RKO (cell line): Measurements from ENCODE around the gene GP2.
A peak's percentile ranks its signal among the peaks of the same experiment; 100 is the strongest.

ENCODE experiments used
- DNase-seq: peaks from one replicate; pipeline ENCODE4 v3.0.0-alpha.2; 2016; ENCODE audit warnings: low spot score

Gene GP2

DNA sequence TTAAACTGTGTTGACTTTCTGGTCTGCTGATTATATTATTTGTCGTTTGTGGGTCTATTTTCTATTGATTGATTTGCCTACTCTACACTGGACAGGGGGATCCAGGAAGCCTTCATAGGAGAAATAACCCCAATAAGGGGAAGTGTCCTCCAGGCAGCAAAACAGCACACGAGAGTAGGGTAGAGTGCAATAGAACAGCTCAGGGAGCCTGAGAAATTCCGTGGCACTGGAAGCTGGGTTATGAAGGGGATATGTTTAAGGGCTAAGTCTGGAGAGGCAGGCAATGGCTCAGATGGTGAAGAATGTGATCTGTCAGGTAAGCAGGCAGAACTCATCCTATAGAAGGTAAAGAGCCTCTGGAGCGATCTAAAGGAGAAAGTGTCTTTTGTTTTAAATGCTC is 20.9 kb downstream of the GP2 start:
- DNase-seq = no peak

DNA sequence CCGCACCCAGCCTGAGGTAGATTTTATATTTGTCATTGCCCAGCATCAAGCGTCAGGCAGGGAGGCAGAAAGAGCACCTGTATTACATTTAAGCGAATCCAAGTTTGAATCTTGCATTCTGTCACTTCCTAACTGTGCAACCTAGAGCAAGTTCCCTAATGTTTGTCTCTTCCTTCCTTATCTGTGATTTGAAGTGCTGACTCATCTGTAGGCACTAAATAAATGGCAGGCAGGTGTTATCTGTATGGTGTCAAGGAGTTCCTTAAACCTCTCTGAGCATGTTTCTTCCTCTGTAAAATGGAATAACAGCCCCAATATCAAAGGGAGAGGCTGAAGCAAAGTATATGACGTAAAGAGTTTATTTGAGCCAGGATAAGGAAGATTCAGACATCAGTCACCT is 24.3 kb downstream of the GP2 start:
- DNase-seq = no peak

DNA sequence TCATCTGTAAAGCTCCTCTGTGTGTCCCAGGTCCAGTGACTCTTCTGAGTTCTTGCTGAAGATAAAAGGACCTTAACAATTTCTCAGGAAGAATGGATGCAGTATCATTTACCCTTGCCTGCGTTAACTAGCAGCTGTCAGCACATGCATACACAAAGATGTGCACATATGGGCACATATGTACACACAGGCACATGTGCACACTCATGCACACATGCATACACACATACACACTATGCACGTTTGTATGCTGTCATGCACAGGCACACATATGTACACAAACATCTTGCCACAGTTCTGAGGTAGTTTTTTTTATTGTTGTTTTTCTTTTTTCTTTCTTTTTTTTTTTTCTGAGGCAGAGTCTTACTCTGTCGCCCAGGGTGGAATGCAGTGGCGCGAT is 24.9 kb downstream of the GP2 start:
- no peak for DNase-seq

DNA sequence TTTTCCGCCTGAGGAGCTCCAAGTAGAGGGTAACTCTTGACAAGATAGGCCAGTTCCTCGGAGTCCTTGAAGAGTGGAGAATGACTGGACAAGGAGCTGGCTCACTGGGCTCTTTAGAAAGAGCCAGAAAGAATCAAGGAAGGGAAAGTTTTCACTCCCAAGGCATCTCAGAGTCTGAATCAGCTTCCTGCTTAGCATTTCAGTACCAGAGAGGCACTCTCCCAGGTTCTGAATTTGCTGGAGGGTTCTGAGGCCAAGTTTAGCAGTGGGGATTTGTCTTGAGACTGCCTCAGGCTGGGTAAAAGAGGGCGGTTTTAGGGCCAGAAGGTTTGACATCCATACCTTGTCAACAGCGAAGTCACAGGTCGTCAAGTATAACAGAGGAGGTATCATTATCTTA is 25.5 kb downstream of the GP2 start:
- peak; percentile 9 for DNase-seq

DNA sequence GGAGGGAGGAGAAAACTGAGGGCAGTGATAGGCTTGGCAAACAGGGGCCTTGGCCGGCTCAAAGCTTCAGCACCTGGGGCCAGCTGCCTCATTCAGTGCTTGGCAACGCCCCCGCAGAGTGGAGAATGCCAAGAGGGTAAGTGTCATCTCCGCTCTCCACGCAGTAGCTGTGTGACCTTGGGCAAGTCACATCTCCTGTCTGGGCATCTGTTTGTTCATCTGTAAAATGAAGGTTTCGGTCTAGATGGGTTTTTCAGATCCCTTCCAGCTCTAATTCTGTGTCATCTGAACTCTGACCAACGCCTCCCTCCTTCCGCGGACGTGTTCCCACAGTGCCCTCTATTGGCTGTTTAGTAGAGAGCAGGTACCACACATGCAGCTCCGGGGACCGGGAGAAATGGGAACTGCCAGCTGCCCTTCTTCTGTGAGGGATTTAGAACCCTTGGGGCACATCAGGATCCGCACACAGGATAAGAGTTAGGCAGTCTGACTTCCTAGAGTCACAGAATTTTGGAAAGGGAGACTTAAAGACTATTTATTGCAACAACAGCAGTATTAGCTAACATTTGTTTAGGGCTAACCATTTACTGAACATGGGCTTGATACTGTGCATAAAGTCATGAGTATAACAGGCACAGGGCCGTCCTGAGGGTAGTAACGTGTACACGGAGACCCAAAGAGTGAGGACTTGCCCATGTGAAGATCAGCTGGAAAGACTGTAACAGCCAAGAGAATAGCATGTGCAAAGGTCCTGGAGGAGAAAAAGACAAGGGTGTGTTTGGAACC is 26.8 kb downstream of the GP2 start:
- peak; percentile 66 for DNase-seq

DNA sequence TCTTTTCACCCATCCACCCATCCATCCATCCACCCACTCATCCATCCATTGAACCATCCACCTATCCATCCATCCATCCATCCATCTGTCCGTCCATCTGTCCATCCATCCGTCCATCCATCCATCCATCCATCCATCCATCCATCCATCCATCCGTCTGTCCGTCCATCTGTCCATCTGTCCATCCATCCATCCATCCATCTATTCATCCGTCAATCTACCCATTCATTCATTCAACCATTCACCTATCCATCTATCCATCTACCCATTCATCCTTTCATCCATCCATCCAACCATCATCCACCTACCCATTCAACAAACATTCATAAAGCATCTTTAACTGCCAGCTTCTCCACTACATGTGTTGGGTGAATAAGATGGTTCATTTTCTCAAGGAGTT is 28.9 kb downstream of the GP2 start:
- no peak for DNase-seq

DNA sequence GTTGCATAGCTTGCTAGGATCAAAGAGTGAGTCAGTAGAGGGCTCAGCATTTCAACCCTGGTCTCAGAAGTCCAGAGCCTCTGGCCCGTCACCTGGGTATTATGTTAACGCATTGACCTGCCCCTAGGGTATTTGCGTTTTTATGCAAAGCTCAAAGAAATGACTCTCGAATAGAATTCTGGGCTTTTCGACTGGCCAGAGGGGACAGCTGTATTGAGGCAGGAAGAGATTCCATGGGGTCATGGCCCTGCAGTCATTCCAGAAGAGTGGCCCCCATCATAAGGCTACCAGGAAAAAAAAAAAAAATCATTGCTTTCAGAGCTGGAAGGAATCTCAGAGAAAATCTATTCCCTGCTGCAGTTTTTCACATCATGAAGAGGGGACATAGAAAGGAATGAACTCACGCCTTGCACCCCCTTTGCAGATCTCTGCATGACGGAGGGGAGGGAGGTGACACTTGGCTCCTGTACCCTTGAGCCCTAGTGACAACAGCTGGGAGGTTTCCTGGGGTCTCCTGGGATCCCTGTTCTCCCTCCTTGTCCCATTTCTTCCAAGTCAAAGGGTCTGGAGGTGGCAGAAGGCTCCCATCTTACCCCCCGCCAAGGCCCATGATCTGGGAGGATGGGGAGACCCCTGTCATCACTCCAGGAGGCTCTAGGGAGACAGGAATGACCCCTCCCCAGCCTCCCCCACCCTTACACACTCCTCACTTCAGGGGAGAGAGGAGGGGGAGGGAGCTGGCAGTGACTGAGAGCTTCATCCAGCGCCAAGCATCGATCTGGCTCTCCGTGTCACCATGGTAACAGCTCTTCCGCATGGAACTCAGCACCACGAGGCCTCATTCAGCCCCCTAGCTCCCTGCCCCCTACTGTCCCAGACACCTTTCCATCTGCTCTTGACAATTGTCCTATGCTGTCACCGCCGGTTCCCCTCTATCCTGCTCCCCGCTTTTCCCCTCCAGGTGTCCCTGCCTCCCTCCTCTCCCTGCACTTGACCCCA is 35.8 kb downstream of the GP2 start:
- DNase-seq = no peak

DNA sequence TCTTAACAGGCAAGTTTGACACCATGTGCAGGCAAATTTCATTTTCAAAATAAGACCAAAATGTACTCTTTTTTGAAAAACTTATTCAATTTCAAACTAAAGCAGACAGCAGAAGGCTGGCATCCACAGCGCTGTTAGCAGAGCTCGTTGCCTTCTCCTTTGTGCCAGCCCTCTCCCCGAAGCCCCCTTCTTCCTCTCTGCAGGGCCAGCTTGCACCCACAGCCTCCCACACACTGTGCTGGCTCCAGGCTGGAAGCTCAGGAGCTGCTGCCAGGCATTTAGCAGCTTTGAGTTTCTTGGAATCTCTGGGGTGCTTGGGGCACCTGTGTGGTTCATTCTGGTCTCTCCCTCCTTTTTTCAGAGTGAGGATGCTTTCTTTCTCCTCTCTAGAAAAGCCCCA is 37.7 kb downstream of the GP2 start:
- no peak for DNase-seq

DNA sequence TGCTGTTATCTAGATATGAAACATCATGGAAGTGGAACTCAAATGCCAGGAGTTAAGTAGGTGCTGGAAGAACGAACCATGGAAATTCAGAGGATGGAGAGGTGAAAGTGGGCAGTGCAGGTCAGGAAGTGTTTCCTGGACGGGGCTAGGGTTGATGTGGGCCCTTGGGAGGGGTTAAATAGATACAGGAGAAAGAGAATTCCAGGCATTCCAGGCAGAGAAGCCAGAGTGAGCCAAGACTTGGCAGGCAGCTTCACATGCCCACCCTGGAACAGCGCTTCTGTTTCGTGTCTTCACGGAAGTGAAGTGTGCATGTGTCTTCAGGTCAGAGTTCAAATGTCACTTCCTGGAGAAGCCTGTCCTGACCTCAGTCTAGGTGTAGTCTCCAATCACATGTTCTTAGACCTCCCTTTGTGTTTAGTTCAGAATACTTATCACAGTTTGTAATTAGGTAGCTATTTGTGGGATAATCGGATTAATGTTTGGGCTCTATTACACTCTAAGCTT is 41.3 kb downstream of the GP2 start:
- no peak for DNase-seq

DNA sequence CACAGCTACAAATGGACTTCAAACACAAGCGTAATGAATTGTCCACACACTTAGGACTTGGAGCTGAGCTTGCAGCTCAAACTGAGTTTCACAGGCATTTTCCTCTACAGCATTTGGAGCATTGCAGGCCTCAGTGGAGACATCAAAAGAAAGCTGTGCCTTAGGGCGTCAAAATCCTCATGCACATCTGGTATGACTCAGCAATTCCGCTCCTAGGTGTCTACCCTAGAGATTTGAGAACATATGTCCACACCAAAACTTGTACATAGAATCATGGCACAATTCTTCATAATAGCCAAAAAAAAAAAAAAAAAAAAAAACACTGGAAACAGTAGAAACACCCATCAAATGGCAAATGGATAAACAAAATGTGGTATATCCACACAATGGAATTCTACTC is 47.1 kb downstream of the GP2 start:
- DNase-seq = no peak

DNA sequence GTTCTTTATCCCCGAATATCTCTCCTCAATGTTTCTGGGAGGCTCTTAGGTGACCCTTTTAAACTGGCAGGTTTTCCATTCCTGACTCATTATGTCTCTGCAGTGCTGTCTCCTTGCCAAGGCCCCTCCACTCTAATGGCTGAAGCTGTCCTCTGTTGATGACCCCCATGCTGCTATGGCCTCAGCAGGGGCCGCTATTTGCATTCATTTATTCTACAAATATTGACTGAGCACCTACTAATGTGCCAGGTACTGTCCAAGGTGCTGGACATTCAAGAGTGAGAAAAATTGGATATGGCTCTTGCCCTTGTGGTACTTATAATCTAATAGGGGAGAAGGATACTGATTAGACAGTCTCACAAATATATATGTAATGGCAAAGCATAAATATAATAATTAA is 55.4 kb downstream of the GP2 start:
- DNase-seq = peak; percentile 29

DNA sequence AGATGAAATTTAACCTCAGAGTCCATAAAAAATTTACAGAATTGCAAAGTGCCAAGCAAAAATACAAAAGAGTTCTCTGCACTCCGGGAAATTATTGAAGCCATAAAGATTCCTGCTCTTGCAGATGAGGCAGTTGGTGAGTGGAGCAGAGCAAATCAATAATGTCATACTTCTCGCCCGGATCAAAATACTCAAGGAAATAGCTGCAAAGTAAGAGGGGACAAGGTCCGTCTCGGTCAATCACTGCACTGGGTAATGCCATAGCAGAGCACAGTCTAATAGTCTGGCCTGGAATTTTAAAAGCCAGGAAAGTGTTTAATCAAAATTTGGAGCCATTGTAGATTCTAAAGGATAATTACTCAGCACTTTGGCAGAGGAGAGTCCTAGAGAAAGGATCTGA is 58.9 kb downstream of the GP2 start:
- no peak for DNase-seq

DNA sequence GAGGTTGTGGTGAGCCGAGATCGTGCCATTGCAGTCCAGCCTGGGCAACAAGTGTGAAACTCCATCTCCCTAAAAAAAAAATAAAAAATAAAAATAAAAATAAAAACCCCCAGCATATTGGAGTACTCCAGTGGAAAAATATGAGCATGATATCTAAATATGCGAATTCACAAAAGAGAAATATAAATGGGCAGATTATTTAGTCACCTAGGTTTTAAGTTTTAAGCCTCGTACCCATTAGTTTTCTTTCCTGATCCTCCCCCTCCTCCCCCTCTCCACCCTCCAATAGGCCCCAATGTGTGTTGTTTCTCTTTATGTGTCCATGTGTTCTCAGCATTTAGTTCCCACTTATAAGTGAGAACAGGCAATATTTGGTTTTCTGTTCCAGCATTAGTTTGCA is 62.3 kb downstream of the GP2 start:
- DNase-seq = no peak

DNA sequence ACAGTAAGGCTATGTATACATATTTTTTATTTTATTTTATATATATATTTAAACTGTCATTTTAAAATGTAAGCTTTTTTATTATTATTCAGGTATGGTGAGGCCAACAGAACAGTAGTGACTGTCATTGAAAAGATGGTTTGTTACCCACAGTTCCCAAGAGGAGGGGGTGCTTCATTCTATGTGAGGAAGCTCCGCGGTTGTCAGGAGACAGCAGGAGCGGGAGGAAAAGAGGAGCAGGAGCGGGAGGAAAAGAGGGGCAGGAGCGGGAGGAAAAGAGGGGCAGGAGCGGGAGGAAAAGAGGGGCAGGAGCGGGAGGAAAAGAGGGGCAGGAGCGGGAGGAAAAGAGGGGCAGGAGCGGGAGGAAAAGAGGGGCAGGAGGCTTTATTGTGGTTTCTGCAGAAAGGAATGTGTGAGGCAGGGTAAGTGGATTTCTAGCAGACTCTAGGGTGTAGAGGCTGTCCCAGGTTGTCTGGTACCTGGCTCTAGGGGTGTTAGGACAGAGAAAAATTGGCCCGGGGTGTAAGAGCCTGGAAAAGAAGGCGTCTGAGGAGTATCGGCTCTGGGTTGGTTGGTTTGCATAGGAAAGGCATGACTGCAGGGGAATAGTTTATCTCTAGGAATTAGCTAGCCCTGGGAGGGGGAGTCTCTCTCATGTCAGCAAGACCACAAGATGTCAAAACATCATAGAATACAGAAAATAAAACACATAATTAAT is 64.0 kb downstream of the GP2 start:
- DNase-seq = no peak

DNA sequence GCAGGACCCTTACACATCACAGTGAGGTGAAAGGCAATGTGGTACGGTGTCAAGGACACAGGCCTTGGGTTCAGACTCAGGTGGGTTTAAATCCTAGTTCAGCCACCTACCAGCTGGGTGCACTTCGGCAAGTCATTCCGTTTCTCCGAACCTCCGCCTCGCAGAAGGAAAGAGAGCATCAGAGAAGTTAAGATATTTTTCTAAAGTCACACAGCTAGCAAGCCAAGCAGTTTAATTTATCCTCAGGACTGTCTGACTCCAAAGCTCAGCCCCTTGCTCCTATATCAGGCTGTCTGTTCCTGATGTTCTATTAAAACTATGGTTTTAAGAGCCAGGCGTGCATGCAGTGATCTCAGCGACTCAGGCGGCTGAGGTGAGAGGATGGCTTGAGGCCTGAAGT is 65.1 kb downstream of the GP2 start:
- no peak for DNase-seq

DNA sequence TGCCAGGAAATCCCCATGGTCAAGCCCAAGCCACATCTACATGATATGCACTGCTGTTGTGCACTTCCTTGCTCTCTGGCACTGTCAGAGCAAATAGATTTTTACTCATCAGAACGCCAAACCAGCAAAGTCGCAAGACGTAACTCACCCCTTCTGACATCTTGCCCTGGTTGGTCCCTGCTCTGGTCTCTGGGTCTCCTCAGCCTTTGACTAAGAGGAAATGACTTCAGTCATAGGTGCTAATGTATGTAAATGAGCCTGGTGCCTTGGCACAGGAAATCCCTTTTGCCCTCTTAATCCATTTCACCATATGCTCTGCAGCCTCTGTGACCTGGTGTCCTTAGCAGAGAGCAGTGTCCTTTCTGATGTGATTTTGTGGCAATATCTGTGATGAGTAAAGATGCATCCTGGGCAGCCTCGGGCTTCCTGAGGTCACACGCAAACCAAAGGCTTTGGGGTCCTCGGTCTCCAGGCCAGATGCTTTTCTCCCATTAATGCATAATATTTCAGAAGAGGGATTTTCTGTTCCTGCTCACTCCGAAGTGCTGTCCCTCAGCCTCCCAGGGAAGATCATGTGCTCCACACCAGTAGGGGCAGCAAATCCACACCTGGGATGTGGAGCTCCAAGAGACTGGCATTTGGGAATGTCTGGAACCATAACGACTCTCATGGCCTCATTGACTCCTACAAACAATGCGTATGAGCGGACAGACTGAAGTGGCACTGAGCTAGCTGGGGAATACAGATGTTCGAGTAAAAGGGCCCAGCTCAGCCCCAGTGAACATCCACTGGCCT is 66.9 kb downstream of the GP2 start:
- no peak for DNase-seq
